Stimulated activated naive CD8-positive, alpha-beta T cell treated with anti-CD3 and anti-CD28 coated beads, Interleukin-15, Interleukin-2, amounts not matched to agents 100 ng/mL and 50 ng/mL, for 24 hours (primary cell): Measurements from ENCODE around the gene SLC26A6.

Experiments used
- H3K27ac Mint-ChIP-seq: one replicate; pipeline ENCODE4 v1.8.0; 2021; ENCODE audit warnings: mild to moderate bottlenecking, mixed read lengths
- H3K27me3 Mint-ChIP-seq: one replicate; pipeline ENCODE4 v1.8.0; 2021; ENCODE audit warnings: mixed read lengths
- H3K36me3 Mint-ChIP-seq: one replicate; pipeline ENCODE4 v1.8.0; 2021; ENCODE audit warnings: low read depth, mixed read lengths
- H3K4me1 Mint-ChIP-seq: one replicate; pipeline ENCODE4 v1.8.0; 2021; ENCODE audit warnings: low read depth, mixed read lengths
- H3K4me3 Mint-ChIP-seq: one replicate; pipeline ENCODE4 v1.8.0; 2021; ENCODE audit warnings: mild to moderate bottlenecking, mixed read lengths
- H3K9me3 Mint-ChIP-seq: one replicate; pipeline ENCODE4 v1.8.0; 2021; ENCODE audit warnings: mixed read lengths

Gene SLC26A6

DNA sequence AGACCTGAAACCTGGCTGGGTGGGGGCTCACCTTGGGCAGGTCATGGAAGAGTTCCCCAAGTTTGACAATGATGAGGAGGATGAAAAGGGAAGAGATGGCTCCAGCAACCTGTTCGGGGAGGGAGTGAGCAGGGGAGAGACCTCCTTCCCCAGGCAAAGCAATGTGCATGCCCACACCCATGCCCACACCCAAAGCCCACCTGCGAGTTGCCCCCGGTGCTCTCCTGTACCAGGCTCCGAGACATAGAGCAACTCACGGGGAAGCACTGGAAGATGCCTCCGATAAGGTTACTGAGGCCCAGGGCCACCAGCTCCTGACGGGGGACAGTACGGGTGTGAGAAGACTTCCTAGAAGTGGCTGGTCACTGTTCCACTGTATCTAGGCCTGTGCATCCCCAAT lies 4.9 kb downstream of the SLC26A6 start:
- Mint-ChIP-seq H3K9me3 (no peaks in the 10 kb centered on the region), H3K27ac (no peak overlapping the region), H3K36me3 (peaks cover 27% of the 10 kb centered on the region), H3K4me1 (peaks cover 8% of the 10 kb centered on the region), H3K4me3 (no peak overlapping the region), H3K27me3 (no peaks in the 10 kb centered on the region)

DNA sequence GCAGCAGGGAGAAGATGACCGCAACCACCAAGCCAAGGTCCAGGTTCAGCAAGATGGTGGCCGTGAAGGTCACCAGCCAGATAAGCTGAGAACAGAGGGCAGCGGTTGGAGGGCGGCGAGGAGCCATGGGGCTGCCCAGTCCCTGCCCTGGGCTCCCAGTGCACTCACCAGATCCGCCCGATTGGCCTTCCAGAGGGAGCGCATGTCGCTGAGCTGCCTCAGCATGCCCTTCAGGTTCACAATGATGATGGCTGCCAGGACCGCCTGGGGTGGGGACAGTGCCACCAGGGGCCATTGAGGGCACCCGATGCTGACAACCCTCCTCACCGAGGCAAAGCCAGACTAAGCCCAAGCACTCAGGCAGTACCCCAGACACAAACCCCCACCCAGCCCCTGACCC lies 5.4 kb downstream of the SLC26A6 start:
- H3K4me1 Mint-ChIP-seq = peaks cover 8% of the 10 kb centered on the region
- no peak overlapping the region for H3K27ac Mint-ChIP-seq
- H3K27me3 Mint-ChIP-seq = no peaks in the 10 kb centered on the region
- H3K4me3 Mint-ChIP-seq = no peak overlapping the region
- peaks cover 27% of the 10 kb centered on the region for H3K36me3 Mint-ChIP-seq
- no peaks in the 10 kb centered on the region for H3K9me3 Mint-ChIP-seq

DNA sequence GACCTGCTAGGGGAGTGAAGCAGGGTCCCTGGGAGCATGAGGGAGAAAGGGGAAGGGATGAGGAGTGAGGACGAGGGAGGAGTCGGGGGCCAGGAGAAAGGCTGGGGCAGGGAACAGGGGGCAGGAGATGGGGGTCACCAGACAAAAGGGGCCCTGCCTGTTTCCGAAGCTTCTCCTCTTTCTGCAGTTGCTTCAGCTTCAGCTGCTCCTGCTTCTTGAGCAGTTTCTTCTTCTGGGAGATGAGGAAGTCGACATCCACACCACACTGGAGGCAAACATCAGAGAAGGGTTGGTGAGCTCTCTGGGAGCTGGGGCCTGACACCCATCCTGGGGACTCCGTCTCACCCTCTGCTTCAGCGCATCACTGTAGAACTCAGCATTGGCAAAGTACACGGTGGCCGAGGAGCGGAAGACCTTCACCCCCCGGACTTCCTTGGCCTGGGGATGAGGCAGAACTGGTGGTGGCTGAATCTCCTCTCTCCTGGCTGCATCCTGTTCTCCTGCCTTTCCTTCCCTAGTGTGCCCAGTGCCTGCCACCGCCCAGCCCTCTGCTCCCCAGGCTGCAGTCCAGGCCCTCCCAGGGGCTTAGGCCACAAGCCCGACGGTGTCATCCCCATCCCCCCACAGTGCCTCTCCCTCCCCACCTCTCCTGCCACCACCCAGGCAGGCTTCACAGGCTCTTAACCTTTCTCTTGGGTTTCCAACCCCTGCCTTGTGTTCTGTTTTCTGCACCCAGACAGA lies 6.8 kb downstream of the SLC26A6 start:
- H3K9me3 Mint-ChIP-seq = no peaks in the 10 kb centered on the region
- H3K4me3 Mint-ChIP-seq = no peak overlapping the region

DNA sequence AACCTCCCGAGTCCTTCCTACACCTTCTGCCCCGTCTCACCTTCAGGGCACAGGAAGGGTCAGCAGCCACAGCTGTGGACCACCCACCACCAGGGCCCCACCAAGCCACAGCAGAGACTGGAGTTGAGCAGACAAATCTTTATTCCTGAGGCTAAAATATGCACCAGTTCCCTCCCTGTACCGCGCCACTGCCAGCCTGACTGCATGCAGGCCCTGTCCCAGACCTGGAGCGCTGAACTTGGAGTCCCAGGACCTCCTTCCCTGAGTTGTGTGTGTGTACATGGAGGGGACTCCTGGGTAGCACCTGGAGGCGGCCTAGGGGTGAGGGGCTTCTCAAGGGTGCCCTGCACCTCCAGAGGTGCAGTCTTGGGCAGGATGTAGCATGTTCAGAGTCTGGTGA lies 9.7 kb downstream of the SLC26A6 start:
- peaks cover 22% of the 10 kb centered on the region for H3K36me3 Mint-ChIP-seq
- H3K27me3 Mint-ChIP-seq = no peaks in the 10 kb centered on the region
- peaks cover 3% of the 10 kb centered on the region for H3K4me1 Mint-ChIP-seq
- no peaks in the 10 kb centered on the region for H3K9me3 Mint-ChIP-seq
- H3K4me3 Mint-ChIP-seq = no peak overlapping the region
- no peak overlapping the region for H3K27ac Mint-ChIP-seq

More for the DNA sequence above, 6.8 kb downstream of the SLC26A6 start:
- no peak overlapping the region for H3K27ac Mint-ChIP-seq
- peaks cover 3% of the 10 kb centered on the region for H3K4me1 Mint-ChIP-seq
- peaks cover 27% of the 10 kb centered on the region for H3K36me3 Mint-ChIP-seq
- H3K27me3 Mint-ChIP-seq = no peaks in the 10 kb centered on the region

DNA sequence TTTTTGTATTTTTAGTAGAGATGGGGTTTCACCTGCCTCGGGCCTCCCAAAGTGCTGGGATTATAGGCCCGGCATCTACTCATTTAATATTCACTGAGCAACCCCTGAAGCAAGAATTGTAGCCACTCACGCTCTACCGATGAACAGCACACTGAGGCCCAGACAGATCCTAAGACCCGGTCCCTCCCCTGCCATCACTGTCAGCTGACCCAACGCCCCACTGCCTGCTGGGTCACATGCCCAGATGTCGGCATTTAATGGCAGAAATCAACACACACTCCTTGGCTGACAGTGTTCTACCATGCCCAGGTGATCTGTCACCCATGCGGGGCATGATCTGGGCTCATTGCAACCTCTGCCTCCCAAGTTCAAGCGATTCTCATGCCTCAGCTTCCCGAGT lies 10.5 kb downstream of the SLC26A6 start:
- Mint-ChIP-seq H3K4me1 (peaks cover 3% of the 10 kb centered on the region), H3K36me3 (peaks cover 18% of the 10 kb centered on the region), H3K9me3 (no peaks in the 10 kb centered on the region), H3K4me3 (no peak overlapping the region), H3K27me3 (no peaks in the 10 kb centered on the region), H3K27ac (no peak overlapping the region)

DNA sequence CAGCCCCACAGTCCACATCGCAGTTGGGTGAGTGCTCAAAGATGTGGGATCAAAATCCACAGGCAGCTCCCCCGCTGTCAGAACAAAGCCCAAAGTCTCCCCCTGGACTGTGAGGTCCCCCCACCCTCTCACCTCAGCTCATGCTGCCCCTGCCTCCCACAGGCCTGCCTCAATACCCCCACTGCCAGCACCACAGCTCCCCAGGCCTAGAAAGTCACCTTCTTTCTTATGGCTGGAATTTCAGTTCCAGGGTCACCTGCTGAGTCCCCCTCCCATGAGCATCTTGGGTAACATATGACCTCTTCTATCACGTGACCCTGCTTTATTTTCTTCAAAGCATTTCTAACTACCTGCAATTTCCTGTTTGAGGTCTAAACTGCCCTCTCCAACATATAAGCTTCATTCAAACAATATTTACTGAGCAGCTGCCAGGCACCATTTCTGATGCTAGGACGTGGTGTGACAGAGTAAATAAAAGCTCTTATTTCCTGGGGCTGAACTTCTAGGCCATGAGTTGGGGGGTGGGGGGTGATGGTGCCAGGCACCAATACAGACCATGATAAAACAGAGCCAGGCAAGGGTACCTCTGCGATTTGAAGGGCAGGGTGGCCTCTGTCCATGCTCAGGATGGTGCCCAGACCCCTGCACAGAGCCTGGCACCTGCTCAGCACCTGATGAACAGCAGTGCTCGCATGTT lies 11.3 kb downstream of the SLC26A6 start:
- peaks cover 3% of the 10 kb centered on the region for H3K4me1 Mint-ChIP-seq
- H3K36me3 Mint-ChIP-seq = peaks cover 11% of the 10 kb centered on the region
- H3K4me3 Mint-ChIP-seq = no peak overlapping the region
- no peak overlapping the region for H3K27ac Mint-ChIP-seq
- no peaks in the 10 kb centered on the region for H3K27me3 Mint-ChIP-seq
- no peaks in the 10 kb centered on the region for H3K9me3 Mint-ChIP-seq

DNA sequence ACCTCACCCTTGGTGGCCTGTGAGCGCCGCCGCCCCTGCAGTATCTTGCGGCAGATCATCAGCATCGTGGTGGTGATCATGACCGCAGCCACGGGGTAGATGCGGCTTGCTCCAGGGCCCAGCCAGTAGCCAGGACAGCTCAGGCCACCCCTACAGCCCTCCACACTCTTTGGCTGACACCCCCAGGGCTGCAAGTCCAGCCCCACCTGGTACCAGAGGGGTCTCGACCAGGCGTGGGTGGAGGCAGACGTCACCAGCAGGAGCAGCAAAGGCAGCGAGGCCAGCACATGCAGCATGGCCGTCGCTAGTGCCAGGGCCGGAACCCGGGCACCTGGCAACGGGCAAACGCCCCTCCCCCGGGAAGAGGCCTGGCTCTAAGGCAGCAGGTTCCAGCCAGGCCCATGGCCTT lies 13.8 kb downstream of the SLC26A6 start, which contains the start of gene TMEM89:
TSS of gene TMEM89 (minus strand) at position 309 of the 409 bp plus-strand sequence. CDS start at position 296, 13 bp downstream.
- Mint-ChIP-seq H3K4me1 (peaks cover 3% of the 10 kb centered on the region), H3K4me3 (no peak within 1 kb of the TSS), H3K27ac (no peak within 1 kb of the TSS), H3K27me3 (no peaks in the 10 kb centered on the region), H3K36me3 (peaks cover 7% of the 10 kb centered on the region), H3K9me3 (peaks cover 8% of the 10 kb centered on the region)

DNA sequence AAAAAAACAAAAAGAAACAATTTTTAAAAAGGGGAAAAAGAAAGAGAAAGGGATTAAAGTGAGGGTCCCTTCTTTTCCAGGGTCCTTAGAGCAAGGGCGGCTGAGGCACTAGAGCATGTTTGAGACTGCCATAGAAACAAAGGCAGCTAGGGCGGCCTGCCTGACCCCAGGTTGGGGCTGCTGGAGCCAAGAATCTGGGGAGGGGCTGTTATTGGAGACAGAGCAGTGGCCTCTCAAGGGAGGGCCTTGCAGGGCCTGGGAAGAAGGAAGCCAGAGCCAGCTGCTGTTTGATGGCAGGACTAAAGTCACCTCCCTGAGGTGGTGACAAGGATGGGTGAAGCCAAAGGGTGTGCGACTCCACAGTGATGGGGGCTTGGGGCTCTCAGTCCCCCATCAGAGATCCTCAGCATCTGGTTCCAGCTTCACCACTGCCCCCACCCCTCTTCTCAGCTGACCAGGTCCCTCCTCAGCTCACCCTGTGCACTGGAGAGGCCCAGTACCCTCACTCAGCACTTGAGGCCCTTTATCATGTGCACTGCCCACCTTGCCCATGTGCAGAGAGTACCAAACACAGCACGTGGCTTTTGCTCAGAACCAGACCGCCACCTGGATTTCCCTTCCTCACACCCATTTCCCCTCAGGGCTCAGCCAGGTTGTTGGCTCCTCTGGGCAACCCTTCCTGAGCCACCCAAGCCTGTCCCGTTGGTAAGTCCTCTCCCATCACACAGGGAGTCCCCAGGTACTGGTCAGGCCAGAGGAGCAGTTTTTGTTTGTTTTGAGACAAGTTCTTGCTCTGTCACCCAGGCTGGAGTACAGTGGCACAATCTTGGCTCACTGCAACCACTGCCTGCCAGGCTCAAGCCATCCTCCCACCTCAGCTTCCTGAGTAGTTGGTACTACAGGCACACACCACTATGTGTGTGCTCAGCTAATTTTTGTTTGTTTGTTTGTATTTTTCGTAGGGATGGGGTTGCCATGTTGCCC lies 15.4 kb downstream of the SLC26A6 start:
- Mint-ChIP-seq H3K27ac (no peak overlapping the region), H3K36me3 (peaks cover 7% of the 10 kb centered on the region), H3K4me1 (peaks cover 13% of the 10 kb centered on the region), H3K27me3 (no peaks in the 10 kb centered on the region), H3K4me3 (no peak overlapping the region), H3K9me3 (peaks cover 8% of the 10 kb centered on the region)

DNA sequence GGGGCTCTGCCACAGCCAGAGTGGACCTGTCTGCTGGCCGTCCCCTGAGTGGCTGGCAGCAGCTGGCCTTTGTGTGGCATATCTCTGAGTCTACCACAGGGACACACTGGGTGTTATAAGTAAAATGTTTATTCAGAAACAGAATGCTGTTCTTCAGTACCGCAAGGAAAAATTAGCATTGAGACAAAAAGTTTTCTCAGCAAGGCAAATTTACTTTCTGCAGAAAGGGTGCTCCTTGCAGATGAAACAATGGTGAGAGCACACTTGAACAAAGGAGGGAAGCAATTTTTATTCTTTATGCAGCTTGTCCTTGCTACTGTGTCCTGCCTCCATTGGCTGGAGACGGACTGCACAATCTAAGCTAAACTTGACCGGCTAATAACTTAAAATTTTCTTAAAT lies 17.7 kb downstream of the SLC26A6 start:
- no peak overlapping the region for H3K4me3 Mint-ChIP-seq
- no peaks in the 10 kb centered on the region for H3K27me3 Mint-ChIP-seq
- no peak overlapping the region for H3K27ac Mint-ChIP-seq
- H3K36me3 Mint-ChIP-seq = peaks cover 7% of the 10 kb centered on the region
- peaks cover 8% of the 10 kb centered on the region for H3K9me3 Mint-ChIP-seq
- peaks cover 25% of the 10 kb centered on the region for H3K4me1 Mint-ChIP-seq

DNA sequence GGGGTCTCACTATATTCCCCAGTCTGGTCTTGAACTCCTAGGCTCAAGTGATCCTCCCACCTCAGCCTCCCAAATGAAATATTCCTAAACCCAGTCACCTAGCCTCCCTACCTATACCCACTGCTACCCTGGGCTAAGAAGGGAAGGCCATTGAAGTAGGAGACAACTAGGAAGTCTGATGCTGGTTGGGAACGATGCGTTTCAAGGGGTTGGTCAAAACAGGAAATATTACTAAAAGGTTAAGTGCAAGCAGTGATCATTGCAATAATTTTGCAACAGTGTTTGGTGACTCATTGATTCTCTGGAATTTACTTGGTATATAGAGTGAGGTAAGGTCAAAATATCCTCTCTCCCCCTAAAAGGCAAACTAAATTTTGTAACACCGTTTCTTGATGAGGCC lies 21.2 kb downstream of the SLC26A6 start:
- Mint-ChIP-seq H3K36me3 (peaks cover 7% of the 10 kb centered on the region), H3K4me1 (peaks cover 29% of the 10 kb centered on the region), H3K9me3 (peaks cover 8% of the 10 kb centered on the region), H3K27me3 (no peaks in the 10 kb centered on the region), H3K27ac (peak overlapping the region; percentile 90), H3K4me3 (peak overlapping the region; percentile 6)

DNA sequence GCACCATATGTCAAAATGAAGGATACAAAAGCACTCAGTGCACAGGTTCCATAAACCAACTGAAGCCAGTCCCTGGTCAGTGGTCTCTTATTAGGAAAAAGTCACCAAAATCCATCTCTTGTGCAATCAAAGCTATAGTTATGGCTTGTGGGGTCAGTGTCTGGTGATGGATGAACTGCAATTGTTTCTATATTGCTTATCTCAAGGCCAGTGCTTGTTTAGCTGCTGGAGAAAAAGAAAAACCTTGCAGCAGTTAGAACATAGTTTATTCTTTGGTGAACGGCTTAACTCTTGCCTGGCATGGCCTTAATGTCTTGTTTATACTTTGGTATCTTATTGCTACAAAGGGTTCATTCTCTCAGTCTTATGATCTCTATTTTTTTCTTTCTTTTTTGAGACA lies 23.0 kb downstream of the SLC26A6 start:
- Mint-ChIP-seq H3K9me3 (peaks cover 3% of the 10 kb centered on the region), H3K36me3 (peaks cover 19% of the 10 kb centered on the region), H3K4me3 (no peak overlapping the region), H3K27me3 (no peaks in the 10 kb centered on the region), H3K4me1 (peaks cover 40% of the 10 kb centered on the region), H3K27ac (no peak overlapping the region)

DNA sequence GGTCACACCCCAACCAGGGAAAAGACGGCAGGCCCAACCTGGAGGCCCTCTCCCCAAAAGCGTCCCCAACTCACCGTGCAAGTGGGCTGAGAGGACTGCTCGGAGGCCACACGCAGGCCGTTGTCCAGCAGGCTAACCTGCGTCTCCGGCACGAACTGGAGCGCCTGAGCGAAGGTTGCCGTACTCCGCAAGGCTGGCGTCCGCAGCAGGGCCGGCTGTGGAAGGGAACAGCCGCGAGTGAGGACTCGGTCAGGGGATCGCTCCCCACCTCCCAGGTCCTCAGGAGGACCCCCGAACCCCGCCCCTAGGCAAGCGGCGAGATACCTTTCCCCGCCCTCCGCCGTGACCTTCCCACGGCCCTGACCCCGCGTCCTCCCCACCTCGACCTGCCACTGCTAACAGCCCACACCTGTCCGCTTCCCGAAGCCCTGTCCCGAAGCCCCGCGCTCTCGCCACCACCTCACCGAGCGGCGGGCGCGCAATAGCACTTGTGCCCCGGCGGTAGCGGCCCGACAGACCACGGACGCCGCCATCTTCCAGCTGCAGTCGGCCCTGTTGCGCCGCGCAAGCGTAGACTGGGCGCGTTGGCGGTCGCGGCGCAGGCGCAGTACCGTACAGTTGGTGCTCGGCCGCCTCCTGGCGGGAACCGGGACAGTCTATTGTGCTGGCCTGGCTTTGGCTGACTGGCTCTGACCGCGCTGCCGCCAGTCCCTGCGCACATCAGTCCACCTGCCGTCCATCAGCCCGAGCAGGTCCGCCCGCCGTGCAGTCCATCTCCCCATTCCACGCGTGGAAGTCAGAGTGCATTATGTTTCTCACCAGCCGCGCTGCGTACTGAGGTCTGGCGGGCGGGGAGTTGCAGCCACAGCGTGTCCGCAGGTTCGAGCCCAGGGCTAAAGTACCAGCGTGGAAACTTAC lies 25.9 kb downstream of the SLC26A6 start, which contains the start of gene UQCRC1:
TSS of gene UQCRC1 (minus strand) at position 559 of the 918 bp plus-strand sequence. CDS start at position 533, 26 bp downstream.
- Mint-ChIP-seq H3K27me3 (no peaks in the 10 kb centered on the region), H3K9me3 (no peaks in the 10 kb centered on the region), H3K4me3 (peak within 1 kb of the TSS; percentile 97), H3K36me3 (peaks cover 35% of the 10 kb centered on the region), H3K4me1 (peaks cover 27% of the 10 kb centered on the region), H3K27ac (peak within 1 kb of the TSS; percentile 96)

DNA sequence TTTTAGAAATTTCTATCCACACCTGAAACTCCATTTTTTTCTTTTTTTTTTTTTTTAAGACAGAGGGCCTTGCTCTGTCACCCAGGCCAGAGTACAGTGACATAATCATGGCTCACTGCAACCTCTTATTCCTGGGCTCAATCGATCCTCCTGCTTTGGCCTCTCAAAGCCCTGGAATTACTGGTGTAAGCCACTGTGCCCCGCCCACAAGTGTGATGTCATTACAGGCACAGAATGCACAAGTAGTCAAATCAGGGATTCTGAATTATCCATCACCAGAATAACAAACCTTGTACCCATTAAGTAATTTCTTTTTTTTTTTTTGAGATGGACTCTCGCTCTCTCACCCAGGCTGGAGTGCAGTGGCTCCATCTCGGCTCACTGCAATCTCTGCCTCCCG lies 27.7 kb downstream of the SLC26A6 start:
- Mint-ChIP-seq H3K27me3 (no peaks in the 10 kb centered on the region), H3K9me3 (no peaks in the 10 kb centered on the region), H3K4me3 (no peak overlapping the region), H3K36me3 (peaks cover 50% of the 10 kb centered on the region), H3K4me1 (peaks cover 15% of the 10 kb centered on the region), H3K27ac (no peak overlapping the region)

DNA sequence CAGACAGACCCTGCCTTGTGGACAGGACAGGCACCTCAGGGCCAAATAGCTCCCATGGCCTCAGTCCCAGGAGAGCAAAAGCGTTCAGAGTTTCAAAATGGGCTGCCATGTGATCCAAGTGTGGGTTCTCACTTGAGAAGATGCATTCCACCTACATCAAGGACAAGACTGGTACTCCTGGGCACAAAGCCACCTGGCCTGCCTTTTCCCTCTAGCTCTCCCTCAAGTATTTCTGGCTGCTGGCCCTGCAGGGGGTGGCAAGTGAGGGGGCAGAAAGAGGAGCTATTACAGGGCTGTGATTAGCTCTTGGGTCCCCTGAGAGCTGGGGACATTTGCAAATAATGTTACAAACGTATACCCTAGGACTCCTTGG lies 33.7 kb downstream of the SLC26A6 start:
- Mint-ChIP-seq H3K4me1 (no peaks in the 10 kb centered on the region), H3K4me3 (no peak overlapping the region), H3K27ac (no peak overlapping the region), H3K27me3 (no peaks in the 10 kb centered on the region), H3K9me3 (no peaks in the 10 kb centered on the region), H3K36me3 (peaks cover 72% of the 10 kb centered on the region)
